BLaER1 treated with 17β-estradiol and CSF1 and Interleukin-3, amounts not matched to agents 10 nM and 100 nM (cell line): ENCODE data around the gene TEX2.
"Not testable (repeated sequence)": the region's sequence is repeated elsewhere in the genome, so short reads cannot be mapped to it uniquely, and the experiment has no call there.

Source experiments
- H3K27ac ChIP-seq, 11 experiments: shearing (Covaris generic); formaldehyde crosslinking; 2 replicates each; pipeline ENCODE4 v1.8.1; 2022
- H3K27me3 ChIP-seq, 11 experiments: shearing (Covaris generic); formaldehyde crosslinking; 2 replicates each; pipeline ENCODE4 v1.8.1; 2022
- H3K36me3 ChIP-seq, 11 experiments: shearing (Covaris generic); formaldehyde crosslinking; 2 replicates each; pipeline ENCODE4 v1.8.1; 2022
- H3K4me1 ChIP-seq, 10 experiments: shearing (Covaris generic); formaldehyde crosslinking; 2 replicates each; pipeline ENCODE4 v1.8.1; 2022
- H3K4me2 ChIP-seq, 11 experiments: shearing (Covaris generic); formaldehyde crosslinking; 2 replicates each; pipeline ENCODE4 v1.8.1; 2022
- H3K4me3 ChIP-seq, 10 experiments: shearing (Covaris generic); formaldehyde crosslinking; 2 replicates each; pipeline ENCODE4 v1.8.1; 2022
- H3K9ac ChIP-seq, 11 experiments: shearing (Covaris generic); formaldehyde crosslinking; 2 replicates each; pipeline ENCODE4 v1.8.1; 2022
- H3K9me3 ChIP-seq, 11 experiments: shearing (Covaris generic); formaldehyde crosslinking; replicated peaks in 1 of 11; 2 replicates each; pipeline ENCODE4 v1.8.1; 2022
- H4K20me1 ChIP-seq, 11 experiments: shearing (Covaris generic); formaldehyde crosslinking; 2 replicates each; pipeline ENCODE4 v1.8.1; 2022
- Cebpa-rat ChIP-seq, 11 experiments: shearing (Covaris generic); IDR thresholded peaks; 2 replicates each; pipeline ENCODE4 v1.8.1; 2022

Gene TEX2

DNA sequence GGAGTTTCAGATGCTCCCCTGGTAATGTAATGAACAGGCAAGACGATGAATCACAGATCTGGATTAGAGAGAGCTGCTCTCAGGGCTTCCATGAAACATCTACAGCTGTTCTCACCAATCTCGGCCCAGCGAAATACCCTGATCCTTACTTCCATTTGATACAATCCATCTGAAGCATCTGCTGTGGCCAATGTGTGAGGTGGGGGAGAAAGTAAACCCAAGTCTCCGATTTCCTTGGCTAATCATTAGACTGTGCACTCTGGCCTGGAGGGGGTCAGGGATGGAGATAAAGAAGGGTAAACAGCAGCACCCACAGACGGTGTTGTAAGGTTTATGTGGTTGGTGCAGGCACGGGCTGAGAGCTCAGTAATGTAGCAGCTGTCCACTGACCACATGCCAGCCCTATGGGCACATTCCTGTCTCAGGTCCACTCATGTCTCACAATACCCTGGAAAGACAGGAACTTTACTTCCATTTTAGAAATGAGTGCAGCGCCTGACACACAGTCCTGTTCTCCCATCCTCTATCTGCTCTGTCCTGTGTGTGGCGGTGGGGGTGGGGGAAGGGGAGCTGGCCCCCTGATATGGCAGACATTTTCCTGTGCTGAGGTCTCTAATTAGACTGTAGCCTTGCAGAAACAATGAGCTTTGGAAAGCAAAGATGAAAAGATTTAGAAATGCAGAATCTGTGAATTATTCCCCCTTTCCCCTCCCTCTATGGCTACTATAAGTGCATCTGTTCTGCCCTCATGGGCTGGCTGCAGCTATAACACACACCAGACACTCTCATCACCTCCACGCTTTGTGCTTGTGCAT lies 84.8 kb downstream of the TEX2 start:
- H3K4me3 ChIP-seq: no peak overlapping the region
- no peak overlapping the region for H3K9ac ChIP-seq
- TF ChIP-seq Cebpa-rat (IDR thresholded peaks at IDR 0.05): no peak
- peak overlapping the region in 5 of 11 experiments; percentile 2 to 94 (median 82); a peak in 9 of 22 replicates for H3K4me2 ChIP-seq
- H3K4me1 ChIP-seq: peaks cover 0 to 98% (median 56%) of the 10 kb centered on the region in 10 experiments; a peak in 16 of 20 replicates
- peak overlapping the region in 5 of 11 experiments; percentile 19 to 94 (median 74); a peak in 10 of 22 replicates for H3K27ac ChIP-seq
- no peaks in the 10 kb centered on the region for H3K27me3 ChIP-seq
- H4K20me1 ChIP-seq: no peaks in the 10 kb centered on the region
- peaks cover 5 to 17% (median 12%) of the 10 kb centered on the region in 11 experiments; a peak in 18 of 22 replicates for H3K9me3 ChIP-seq
- H3K36me3 ChIP-seq: peaks cover 0 to 62% (median 34%) of the 10 kb centered on the region in 11 experiments; a peak in 19 of 22 replicates

DNA sequence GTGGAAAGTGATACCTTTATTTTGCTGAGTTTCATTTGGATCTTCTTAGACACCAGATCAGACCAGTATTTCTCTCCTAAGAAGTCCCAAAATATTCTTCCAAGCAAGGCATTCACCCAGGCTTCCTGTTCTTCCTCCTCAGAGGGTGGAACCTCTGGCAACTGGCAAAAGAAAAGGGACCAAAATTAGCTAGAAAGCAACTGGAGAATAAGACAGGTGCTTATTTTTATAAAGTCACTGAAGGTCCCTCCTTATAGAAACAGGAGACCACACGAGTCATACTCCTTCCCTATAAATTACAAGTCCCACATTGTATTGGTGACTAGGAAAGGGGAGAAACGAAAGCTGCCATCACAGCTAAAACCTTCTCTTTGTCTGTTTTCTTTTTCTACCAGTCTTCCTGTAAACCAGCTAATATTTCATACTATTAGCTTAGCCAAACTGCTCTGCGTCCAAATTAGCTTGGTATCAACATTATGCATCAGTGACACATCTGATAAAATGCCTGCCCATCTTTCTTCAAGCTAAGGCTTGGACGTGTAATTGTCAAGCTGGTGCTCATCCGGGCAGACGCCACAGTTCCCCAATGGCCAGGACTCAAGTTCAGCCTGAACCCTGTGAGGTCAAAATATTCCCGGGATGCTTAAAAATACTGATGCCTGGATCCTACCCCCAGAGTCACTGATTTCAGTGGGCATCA lies 85.6 kb downstream of the TEX2 start:
- Histone ChIP-seq H3K9ac (no peak overlapping the region), H3K36me3 (peaks cover 0 to 68% (median 36%) of the 10 kb centered on the region in 11 experiments; a peak in 19 of 22 replicates), H3K4me1 (peaks cover 0 to 98% (median 51%) of the 10 kb centered on the region in 10 experiments; a peak in 16 of 20 replicates), H3K4me3 (no peak overlapping the region), H3K4me2 (peak overlapping the region in 5 of 11 experiments; percentile 2 to 94 (median 82); a peak in 8 of 22 replicates), H3K27ac (peak overlapping the region in 6 of 11 experiments; percentile 66 to 94 (median 88); a peak in 9 of 22 replicates), H4K20me1 (no peaks in the 10 kb centered on the region), H3K27me3 (no peaks in the 10 kb centered on the region), H3K9me3 (peaks cover 5 to 17% (median 12%) of the 10 kb centered on the region in 11 experiments; a peak in 18 of 22 replicates)
- no peak for TF ChIP-seq Cebpa-rat (IDR thresholded peaks at IDR 0.05)

DNA sequence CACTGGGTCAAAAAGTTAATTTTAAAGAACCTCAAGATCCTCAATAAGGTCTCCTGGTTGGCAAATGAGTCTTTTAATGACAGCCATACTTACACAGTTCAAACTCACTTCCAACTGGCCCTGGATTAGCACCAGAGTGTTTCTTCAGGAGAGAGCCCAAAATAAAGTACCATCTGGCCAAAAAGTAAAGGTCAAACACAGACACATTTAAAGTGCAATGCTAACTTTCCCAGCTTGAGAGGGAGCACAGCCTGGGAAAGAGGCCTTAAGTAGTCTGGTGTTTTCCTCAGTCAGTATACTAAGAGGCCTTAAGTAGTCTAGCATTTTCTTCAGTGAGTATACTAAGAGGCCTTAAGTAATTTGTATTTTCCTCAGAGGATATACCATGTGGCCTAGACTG lies 86.5 kb downstream of the TEX2 start:
- Histone ChIP-seq H3K4me3 (no peak overlapping the region), H3K4me1 (peaks cover 0 to 95% (median 49%) of the 10 kb centered on the region in 10 experiments; a peak in 16 of 20 replicates), H3K36me3 (peaks cover 3 to 77% (median 43%) of the 10 kb centered on the region in 11 experiments; a peak in 21 of 22 replicates), H3K4me2 (peak overlapping the region in 4 of 11 experiments; percentile 77 to 94 (median 82); a peak in 8 of 22 replicates), H3K27ac (peak overlapping the region in 6 of 11 experiments; percentile 42 to 94 (median 83); a peak in 10 of 22 replicates), H3K27me3 (no peaks in the 10 kb centered on the region), H3K9me3 (peaks cover 5 to 16% (median 12%) of the 10 kb centered on the region in 11 experiments; a peak in 18 of 22 replicates), H4K20me1 (no peaks in the 10 kb centered on the region), H3K9ac (peak overlapping the region in 1 of 11 experiments; percentile 71; a peak in 1 of 22 replicates)
- TF ChIP-seq Cebpa-rat (IDR thresholded peaks at IDR 0.05): no peak

DNA sequence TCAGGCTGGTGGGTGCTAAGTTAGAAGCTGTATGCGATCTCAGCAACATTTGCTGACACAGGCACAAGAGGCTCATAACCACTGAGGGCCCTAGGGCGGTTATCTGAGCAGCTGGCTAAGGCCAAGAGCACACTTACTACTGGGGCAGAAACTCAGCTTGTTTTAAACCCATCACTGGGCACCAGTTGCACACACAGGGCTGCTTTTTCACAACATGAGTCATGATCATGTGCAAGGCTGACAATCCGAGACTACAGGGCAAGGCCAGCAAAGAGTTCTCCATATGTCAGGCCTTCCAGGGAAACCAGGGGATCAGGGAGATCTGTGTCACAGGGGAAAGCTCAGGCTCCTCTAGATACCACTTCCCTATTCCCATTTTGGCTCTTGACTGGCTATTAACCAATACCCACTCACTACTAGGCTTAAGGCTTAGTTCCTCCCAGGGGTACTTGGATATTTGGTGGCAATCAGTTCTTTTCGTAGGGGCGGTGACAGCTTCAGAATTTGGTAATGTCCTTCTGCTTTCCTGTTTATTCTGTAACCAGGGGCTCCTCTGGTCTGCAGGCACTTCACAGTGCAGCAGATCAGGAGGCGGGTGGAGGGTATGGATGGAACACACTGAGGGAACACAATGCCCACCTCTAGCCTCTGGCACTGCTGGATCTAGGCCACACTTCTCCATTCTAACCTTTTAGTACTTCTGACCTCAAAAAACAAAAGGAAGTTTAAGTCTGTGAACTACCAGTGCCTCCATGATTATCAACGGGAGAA lies 88.2 kb downstream of the TEX2 start:
- Histone ChIP-seq H3K27ac (peak overlapping the region in 7 of 11 experiments; percentile 32 to 94 (median 78); a peak in 14 of 22 replicates), H3K9me3 (peaks cover 5 to 14% (median 12%) of the 10 kb centered on the region in 11 experiments; a peak in 18 of 22 replicates), H3K9ac (peak overlapping the region in 6 of 11 experiments; percentile 18 to 75 (median 66); a peak in 11 of 22 replicates), H3K27me3 (no peaks in the 10 kb centered on the region), H3K4me2 (peak overlapping the region in 6 of 11 experiments; percentile 11 to 94 (median 80); a peak in 13 of 22 replicates), H3K36me3 (peaks cover 19 to 91% (median 60%) of the 10 kb centered on the region in 11 experiments), H3K4me1 (peaks cover 0 to 78% (median 35%) of the 10 kb centered on the region in 10 experiments; a peak in 16 of 20 replicates), H4K20me1 (no peaks in the 10 kb centered on the region), H3K4me3 (no peak overlapping the region)
- peak in 1 of 11 experiments; percentile 25; a peak in 2 of 22 replicates for TF ChIP-seq Cebpa-rat (IDR thresholded peaks at IDR 0.05)

- H3K27me3 ChIP-seq: no peaks in the 10 kb centered on the region
- no peak for TF ChIP-seq Cebpa-rat (IDR thresholded peaks at IDR 0.05)
- H3K4me2 ChIP-seq: peak overlapping the region in 4 of 11 experiments; percentile 77 to 94 (median 82); a peak in 9 of 22 replicates
- peaks cover 0 to 4% (median 1%) of the 10 kb centered on the region in 11 experiments; a peak in 13 of 22 replicates for H3K9me3 ChIP-seq
- H3K36me3 ChIP-seq: peaks cover 19 to 90% (median 60%) of the 10 kb centered on the region in 11 experiments
- H4K20me1 ChIP-seq: no peaks in the 10 kb centered on the region
- peak overlapping the region in 3 of 11 experiments; percentile 71 to 75 (median 74); a peak in 5 of 22 replicates for H3K9ac ChIP-seq
- H3K4me3 ChIP-seq: no peak overlapping the region
- peak overlapping the region in 6 of 11 experiments; percentile 42 to 94 (median 83); a peak in 9 of 22 replicates for H3K27ac ChIP-seq
- peaks cover 0 to 65% (median 29%) of the 10 kb centered on the region in 10 experiments; a peak in 12 of 20 replicates for H3K4me1 ChIP-seq
Observed at GRCh38 chr17:64173646-64174045, 89.4 kb downstream of the TEX2 start.

GRCh38 chr17:64172510-64172909 lies 90.5 kb downstream of the TEX2 start:
- Histone ChIP-seq H3K4me1 (peaks cover 0 to 54% (median 23%) of the 10 kb centered on the region in 10 experiments; a peak in 12 of 20 replicates), H3K4me3 (no peak overlapping the region), H3K9me3 (no peaks in the 10 kb centered on the region), H3K27me3 (no peaks in the 10 kb centered on the region), H4K20me1 (no peaks in the 10 kb centered on the region), H3K27ac (no peak overlapping the region), H3K9ac (no peak overlapping the region), H3K36me3 (peaks cover 18 to 81% (median 61%) of the 10 kb centered on the region in 11 experiments), H3K4me2 (peak overlapping the region in 2 of 11 experiments; percentile 24 to 82; a peak in 4 of 22 replicates)
- TF ChIP-seq Cebpa-rat (IDR thresholded peaks at IDR 0.05): no peak

GRCh38 chr17:64171041-64171440 lies 92.0 kb downstream of the TEX2 start:
- Histone ChIP-seq H3K9ac (no peak overlapping the region), H3K9me3 (no peaks in the 10 kb centered on the region), H3K27ac (no peak overlapping the region), H4K20me1 (no peaks in the 10 kb centered on the region), H3K4me3 (no peak overlapping the region), H3K4me2 (no peak overlapping the region), H3K27me3 (no peaks in the 10 kb centered on the region), H3K4me1 (peaks cover 0 to 39% (median 17%) of the 10 kb centered on the region in 10 experiments; a peak in 12 of 20 replicates), H3K36me3 (peaks cover 17 to 79% (median 58%) of the 10 kb centered on the region in 11 experiments)
- no peak for TF ChIP-seq Cebpa-rat (IDR thresholded peaks at IDR 0.05)

DNA sequence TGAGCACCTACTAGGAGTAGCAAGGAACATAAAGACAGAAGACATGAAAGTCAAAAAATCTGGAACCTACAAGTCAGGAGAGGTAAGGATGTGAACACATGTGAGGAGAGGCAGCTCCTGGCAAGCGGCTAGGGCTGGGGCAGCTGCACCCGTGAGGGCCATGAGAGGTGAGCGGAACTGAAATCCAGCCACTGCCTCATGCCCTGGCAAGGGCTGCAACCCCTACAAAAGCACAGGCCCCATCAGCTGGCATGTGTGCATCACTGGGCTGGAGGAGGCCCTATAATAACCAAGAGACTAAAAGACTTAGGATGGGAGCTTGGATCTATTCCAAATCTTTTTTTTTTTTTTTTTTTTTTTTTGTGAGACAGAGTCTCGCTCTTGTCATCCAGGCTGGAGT lies 92.8 kb downstream of the TEX2 start:
- Histone ChIP-seq H3K9me3 (no peaks in the 10 kb centered on the region), H3K27me3 (no peaks in the 10 kb centered on the region)

GRCh38 chr17:64167666-64168065 lies 95.4 kb downstream of the TEX2 start:
- not testable (repeated sequence) for H3K4me1 ChIP-seq, H3K9ac ChIP-seq, H3K27me3 ChIP-seq, H3K27ac ChIP-seq, H3K4me3 ChIP-seq, H4K20me1 ChIP-seq, H3K9me3 ChIP-seq, H3K4me2 ChIP-seq
- peaks cover 25 to 94% (median 70%) of the 10 kb centered on the region in 11 experiments for H3K36me3 ChIP-seq

More for the DNA sequence above, 92.8 kb downstream of the TEX2 start:
- Histone ChIP-seq H3K36me3 (peaks cover 23 to 80% (median 66%) of the 10 kb centered on the region in 11 experiments), H3K4me3 (no peak overlapping the region), H3K9ac (no peak overlapping the region), H3K4me2 (no peak overlapping the region), H4K20me1 (no peaks in the 10 kb centered on the region), H3K27ac (no peak overlapping the region), H3K4me1 (peaks cover 0 to 32% (median 12%) of the 10 kb centered on the region in 10 experiments; a peak in 12 of 20 replicates)
- no peak for TF ChIP-seq Cebpa-rat (IDR thresholded peaks at IDR 0.05)
